HG03565 (cell line): ENCODE results near the gene CNTNAP5.
A peak's percentile ranks its signal among the peaks of the same experiment; 100 is the strongest.

Experiments
- ATAC-seq: cut with Tn5 transposase; IDR thresholded peaks from one replicate; pipeline ENCODE4 v1.9.1; 2021; ENCODE audit warnings: mild to moderate bottlenecking, moderate library complexity; ENCODE audit not compliant: unreplicated experiment

Gene CNTNAP5

DNA sequence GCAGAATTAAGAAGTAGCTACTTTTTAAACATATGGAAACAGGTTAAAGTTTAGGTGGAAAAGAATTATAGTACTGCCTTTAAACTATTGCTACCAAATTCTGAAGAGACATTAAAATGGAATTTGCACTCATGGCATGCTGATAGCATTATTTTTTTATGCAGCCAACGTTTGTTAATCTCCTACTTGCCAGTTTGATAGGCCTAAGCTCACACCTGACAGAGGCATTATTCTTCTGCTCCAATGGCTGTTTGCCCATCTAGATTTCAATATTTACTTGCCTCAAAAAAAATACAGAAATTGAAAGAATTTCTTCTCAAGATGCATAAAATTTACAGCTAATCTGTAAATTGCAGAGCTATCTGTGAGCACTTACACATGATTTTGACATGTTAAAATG is 849.6 kb downstream of the CNTNAP5 start:
- ATAC-seq: no peak

DNA sequence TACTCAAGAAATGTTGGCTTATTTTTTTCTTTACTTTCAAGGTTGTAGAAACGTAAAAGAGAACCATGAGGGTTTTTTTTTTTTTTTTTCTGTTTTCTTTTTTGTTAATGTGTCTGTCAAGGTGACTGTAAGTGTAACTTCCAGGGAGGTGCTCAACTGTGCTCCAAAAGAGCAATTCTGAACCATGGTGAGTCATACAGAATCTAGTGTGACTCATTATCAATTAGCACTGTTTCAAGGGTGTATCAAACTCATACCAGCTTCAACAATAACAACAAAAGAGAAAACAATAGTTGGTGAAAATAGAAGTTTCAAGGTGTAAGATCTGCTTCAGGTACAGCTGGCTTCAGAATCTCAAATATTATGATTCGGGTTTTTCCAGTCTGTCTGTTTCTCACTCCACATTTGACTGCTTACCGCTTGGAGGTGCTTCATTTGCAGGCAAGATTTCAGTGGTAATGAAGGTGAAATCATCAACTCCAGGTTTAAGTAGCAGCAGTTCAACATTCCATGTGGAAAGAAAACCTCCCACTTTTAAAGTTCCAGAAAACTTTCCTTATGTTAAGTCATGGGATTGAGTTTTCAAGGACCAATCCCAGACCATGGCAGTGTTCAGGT is 850.6 kb downstream of the CNTNAP5 start:
- ATAC-seq: peak; percentile 80

DNA sequence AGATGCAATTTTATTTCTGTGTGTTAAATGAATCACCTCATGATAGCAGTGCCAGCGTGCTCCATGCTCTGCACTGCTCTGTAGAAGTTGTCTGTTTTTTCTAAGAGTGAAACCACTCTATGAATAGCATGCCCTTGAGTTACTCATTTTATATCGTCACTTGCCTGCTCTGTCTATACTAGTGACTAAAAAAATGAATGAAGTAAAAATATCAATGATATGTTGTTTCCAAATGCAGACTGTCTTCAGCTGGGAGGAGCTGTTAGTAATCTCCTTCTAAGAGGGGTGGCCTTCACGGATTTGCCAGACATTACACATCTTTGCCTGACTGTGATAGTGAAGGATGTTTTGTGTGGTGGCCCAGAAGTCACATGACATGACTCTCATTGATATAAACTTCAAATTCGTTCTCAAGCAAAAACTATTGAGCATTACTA is 852.1 kb downstream of the CNTNAP5 start:
- peak; percentile 55 for ATAC-seq

DNA sequence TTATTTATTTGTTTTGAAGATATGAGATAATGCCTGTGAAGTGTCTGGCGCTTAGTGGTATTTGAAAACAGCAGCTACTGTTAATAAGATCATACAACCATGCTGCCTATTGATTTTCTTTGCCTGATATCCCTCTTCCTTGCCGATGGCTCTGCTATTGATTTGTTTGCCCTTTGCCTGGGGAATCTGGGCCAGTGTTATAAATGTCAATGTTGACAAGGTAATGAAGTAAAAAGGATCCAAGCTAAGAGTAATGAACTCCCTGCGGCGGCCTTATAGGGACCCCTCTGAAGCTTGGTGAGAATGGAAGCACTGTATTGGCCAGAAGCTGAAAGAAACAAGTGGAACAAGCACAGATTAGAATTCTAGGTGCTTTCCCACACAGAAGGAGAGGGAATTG is 854.6 kb downstream of the CNTNAP5 start:
- ATAC-seq: no peak

DNA sequence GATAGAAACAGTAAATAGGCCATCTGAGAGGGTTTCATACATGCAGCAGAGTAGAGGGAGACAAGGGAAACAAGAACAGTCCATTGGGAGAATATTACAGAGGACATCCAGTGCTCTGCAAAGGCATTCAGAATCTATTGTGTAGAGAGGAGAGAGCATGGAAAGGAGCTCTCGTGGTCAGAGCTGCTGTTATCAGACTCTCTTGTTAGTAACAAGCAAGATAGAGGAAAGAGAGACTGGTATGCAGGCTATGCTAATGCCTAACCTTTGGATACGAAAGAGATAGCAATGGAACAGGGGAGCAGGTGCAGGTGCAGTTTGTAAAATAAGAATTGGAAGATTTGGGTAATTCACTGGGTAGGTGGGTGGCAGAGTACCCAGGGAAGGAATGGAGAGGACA is 855.9 kb downstream of the CNTNAP5 start:
- no peak for ATAC-seq

DNA sequence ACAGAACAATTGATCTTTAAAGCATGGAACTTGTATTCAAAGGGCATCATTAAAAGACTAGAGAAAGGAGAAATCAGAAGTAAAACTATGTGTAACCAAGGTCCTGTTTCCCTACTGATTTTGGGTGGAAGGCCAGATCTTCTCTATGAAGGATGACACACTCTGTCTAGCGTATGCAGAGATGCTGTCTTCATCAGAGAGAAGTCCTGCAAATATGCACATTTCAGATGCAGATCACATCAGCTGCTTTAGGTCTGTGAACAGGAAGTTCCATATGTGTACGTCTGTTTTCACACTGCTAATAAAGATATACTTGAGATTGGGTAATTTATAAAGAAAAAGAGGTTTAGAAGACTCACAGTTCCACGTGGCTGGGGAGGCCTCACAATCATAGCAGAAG is 857.3 kb downstream of the CNTNAP5 start:
- ATAC-seq: no peak

DNA sequence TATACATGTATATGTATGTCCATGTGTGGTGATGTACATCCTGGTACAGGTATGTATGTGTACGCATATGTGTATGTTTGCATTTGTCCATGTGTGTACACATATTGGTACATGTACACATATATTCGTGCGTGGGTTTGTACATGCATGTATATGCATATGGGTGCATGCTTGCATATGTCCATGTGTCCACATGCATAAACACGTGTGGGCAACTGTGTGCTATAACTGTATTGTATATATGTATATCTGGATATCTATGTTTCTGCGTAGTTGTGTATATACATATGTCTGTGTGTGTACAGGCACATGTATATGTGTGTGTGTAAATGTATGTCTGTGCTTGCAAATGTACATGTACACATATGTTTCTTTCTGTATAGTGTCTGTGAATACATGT is 858.5 kb downstream of the CNTNAP5 start:
- no peak for ATAC-seq

DNA sequence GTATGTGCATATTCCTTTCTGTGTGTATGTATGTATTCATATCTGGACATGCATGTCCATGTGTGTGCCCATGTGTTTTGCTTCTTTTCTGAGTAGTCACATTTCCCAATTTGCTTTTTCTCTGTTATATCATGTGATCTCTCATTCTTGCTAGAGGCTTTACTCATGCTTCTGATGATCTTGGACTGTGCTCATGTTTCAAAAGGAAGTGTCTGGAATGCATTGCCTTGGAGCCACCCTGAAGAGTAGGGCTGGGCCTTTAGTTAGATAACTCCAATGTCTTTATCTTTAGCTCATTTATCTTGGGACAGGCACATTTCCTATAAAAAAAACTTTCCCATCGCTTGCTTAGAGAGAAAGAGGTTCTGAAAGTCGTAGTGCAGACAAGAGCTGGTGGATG is 859.2 kb downstream of the CNTNAP5 start:
- ATAC-seq: no peak

DNA sequence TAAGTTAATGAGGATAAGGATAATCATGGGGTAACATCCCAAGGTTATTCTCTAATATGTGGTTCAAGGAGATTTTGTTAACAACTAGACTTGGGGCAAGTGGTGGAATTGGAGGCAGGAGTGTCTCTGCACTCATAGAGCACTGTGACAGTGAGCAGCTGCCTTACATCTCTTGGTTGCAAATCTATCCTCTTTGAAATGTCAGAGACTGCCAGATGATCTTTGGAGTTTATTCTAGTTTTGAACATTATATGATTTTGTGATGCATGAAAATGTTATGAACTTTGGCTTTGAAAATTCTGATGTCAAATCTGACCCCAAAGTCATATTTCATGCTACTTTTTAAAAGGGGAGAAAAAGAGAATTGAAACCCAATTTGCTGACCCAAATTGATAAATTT is 861.1 kb downstream of the CNTNAP5 start:
- ATAC-seq: no peak

DNA sequence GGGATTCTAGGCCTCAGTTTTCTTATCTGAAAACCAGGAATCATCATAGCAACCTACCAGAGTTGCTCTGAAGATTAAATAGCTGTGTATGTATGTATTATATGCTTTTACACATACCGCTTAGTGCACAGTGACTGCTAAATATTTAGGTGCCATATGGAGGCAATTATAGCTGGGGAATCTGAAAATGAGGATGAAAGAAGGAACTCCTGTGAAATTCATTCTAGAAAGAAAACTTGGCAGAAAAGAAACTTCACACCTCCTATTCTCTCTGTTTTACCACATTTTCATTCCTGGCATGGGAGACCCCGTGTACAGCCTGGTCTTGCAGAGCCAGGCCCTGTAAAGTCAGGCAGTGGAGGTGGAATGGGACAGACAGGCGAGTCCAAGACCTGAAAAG is 862.4 kb downstream of the CNTNAP5 start:
- ATAC-seq: no peak

DNA sequence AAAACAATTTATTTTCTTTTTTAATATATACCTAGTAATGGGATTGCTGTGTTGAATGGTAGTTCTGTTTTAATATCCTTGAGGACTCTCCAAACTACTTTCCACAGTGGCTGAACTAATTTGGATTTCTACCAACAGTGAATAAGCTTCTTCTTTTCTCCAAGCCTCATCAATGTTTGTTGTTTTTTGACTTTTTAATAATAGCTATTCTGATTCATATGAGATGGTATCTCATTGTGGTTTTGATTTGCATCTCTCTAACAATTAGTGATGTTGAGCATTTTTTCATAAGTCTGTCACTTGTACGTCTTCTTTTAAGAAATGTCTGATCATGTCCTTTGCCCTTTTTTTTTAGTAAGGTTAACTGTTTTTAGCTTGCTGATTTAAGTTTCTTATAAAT is 863.3 kb downstream of the CNTNAP5 start:
- no peak for ATAC-seq

DNA sequence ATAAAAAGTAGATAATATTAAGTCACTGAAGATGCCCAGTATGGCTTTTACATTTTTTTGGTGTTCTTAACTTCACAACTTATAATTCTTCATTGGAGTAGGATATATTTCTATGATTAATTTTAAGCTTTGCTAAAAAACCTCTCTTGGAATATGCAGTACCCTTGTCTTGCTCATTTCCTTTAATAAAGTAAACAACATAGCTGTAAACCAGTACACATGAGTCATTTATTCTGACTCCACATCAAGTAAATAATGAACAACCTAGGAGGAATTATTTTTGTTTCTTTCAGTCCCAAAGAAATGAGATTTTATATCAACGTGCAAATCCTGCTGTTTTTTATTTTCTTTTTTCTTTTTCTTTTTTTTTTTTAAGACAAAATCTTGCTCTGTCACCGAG is 869.1 kb downstream of the CNTNAP5 start:
- ATAC-seq: no peak

DNA sequence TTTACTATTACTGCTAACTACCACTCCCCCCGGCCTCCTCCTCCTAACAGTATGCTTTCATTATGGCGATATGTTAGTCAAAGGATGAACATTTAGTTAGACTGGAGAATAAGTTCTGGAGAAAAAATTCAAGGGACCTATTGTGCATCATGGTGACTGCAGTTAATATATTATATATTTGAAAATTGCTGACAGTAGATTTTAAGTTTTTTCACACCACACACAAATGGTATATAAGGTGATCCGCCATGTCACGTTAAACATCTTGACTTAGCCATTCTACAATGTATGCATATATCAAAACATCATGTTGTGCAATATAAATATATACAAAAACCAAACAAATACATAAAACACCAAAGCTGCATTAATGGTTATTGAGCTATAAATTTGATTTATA is 873.7 kb downstream of the CNTNAP5 start:
- ATAC-seq: no peak

DNA sequence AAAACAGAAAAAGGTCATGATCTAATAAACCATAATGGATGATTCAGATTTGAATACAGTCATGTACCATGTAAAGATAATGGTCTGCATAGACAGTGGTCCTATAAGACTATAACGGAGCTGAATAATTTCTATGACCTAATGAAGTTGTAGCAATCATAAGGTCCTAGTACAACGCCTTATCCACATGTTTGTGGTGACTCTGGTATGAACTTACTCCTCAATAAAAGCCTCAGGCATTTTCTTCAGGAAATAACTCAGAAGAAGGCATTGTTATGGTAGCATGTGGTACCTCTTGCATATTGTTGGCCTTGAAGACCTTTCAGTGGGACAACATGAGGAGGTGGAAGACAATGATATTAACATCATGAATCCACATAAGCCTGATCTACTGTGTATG is 883.3 kb downstream of the CNTNAP5 start:
- ATAC-seq: no peak

DNA sequence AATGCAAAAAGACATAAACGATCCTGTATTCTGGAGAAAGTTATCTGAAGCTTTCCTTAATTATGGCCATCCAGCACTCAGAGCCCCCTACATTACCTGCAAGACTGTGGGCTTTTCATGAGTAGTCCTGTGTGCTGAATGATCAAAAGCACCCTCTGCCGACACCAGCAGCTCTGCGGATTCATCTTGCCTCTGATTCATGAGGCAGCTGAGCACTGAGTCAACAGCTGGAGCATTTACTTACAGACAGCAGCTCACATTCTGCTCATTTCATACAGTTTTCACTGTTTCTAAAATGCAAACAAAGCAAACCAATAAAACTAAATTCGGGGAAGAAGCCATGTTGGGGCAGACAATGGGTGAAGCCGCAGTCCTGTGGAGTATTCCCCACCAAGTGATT is 886.5 kb downstream of the CNTNAP5 start:
- no peak for ATAC-seq

DNA sequence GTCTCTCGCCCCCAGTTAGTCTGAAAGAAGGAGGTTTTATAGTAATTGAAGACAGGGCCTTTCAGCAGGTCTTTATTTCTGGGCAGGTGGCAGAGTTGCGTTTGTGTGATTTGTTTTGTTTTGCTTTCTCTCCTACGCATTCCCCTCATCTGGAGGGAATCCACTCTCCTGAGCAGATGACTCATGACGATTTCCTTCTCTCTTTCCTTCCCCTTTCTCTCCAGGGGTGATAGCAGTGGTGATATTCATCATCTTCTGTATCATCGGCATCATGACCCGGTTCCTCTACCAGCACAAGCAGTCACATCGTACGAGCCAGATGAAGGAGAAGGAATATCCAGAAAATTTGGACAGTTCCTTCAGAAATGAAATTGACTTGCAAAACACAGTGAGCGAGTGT is 888.8 kb downstream of the CNTNAP5 start:
- ATAC-seq: no peak

DNA sequence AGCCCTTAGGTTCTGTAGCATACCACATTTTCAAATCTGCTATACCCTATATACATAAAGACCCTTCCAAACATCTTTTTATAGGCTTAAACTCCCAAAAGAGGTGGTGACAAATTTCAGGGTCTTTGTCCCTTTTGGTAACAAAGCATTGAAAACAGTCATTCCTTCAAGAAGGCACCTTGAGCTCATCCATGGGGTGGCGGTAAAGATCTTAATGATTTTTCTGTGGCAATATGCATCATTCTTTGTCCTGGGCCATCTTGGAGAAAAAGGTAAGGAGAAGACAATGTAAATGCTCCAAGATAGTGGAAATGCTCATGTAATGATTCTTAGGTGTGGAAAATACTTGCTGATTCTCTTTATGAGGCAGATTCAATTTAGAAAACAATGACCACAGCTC is 890.5 kb downstream of the CNTNAP5 start:
- no peak for ATAC-seq

DNA sequence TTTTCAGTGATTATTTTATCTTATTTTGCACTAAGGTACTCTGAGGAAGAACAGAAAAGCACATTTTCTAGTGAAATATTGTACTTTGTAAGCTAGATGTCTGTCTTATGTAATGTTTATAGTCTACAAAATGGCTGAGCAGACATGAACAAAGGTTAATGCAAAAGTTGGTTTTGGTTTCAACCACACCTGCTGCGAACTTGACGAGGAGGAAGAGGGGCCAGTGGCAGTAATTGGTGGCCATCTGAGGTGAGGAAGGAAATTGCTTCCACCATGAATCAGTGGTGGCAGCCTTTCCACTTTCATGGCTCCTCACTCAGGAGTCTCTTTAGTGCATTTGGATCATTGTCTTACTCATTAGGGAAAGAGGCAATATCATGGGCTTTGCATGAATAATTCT is 894.2 kb downstream of the CNTNAP5 start:
- no peak for ATAC-seq

DNA sequence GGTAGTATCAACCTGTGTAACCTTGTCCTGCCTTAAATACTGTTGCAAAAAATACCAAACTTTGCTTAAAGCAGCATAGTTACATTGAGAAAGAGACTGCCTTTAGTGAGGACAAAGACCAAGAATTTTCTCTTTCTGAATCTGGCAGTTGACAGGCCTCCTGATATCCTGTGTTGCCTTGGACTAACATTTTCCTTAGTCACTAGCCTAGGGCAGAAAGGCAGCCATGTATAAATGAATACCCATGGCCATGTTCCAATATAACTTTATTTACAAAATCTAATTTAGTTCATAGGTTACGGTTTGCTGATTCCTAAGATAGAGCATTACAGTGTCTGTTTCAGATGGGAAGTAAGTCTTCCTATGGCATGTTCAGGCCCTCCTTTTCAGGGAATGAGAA is 895.4 kb downstream of the CNTNAP5 start:
- ATAC-seq: no peak

DNA sequence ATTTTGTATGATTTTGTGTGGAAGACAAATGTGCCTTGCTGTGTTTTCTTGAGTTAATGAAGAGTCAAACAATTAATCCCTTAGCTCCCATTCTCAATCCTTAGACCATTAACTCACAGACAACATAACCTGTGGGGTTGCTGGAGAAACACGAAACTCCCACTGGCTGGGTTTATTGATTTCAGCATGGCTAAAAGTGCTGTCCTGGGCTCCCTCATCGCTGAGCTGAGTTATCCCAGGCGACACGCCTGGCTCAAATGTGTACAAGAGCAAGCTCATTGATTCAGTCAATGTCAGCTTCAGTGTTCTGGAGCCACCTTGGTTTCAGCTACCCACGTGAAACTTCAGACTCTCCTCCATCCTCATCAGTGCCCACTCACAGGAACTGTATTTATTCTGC is 896.1 kb downstream of the CNTNAP5 start:
- no peak for ATAC-seq

DNA sequence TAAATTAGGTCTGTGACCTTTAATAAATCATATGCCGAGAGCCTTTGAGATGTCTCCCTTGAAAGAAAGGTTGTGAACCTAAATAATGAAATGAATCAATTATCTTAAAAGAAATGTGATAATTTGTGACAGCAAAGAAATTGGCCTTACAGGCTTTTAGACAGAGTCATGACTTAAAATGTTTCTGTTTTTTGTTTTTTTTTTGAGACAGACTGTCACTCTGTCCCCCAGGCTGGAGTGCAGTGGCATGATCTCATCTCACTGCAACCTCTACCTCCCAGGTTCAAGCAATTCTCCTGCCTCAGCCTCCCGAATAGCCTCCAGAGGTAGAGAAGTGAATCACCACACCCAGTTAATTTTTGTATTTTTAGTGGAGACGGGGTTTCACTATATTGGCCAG is 898.0 kb downstream of the CNTNAP5 start:
- no peak for ATAC-seq

DNA sequence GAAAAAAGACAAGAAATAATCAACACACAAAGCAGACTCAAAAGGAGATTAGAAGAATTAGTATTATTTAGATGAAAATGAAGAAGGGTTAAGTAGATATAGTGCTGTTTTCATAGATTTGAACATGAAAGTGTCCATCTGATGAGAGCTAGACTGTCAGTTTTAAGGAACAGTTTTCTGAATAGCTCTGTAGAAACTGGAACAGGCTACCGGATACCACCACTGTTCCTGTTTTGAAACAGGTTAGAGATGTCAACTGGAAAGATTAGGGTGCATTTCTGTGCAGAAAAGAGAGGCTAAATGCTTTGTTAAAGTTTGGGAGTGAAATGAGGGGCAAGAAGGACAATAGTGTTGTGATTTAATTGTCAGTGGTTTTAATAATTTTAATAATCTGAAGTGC is 908.8 kb downstream of the CNTNAP5 start:
- ATAC-seq: no peak

DNA sequence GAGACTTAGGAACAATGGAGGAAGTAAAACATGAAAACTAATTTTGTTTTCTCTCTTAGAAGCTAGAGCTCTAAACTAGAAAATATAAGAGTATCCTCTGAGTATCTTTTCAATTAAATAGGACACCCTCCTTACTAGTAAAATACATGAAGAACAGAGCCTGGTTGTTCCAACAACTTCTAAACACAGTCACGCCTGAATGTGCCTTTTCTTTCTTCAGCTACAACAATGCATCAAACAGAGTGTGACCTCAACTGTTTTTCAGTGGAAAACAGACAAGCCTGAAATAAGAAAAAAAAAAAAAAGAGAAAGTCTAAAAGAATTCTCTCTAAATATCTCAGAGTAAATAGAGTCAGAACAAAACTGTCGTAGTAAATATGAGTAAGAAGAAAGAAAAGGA is 928.8 kb downstream of the CNTNAP5 start:
- ATAC-seq: no peak

DNA sequence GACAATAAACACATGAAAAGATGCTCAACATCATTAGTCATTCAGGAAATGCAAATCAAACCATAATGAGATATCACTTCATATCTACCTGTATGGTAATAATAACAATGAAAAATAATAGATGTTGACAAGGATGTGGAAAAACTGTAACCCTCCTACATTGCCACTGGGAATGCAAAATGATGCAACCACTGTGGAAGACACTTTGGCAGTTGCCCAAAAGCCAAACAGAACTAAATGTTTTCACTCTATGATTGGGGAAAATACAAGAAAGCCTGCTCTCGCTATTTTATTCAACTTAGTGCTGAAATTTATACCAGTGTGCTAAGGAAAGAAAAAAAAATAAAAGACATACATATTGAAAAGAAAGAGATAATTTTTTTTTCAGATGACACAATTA is 934.5 kb downstream of the CNTNAP5 start:
- no peak for ATAC-seq
